Kidney (tissue), 14 donors: ENCODE data around the gene DDI2. TPM values are rescaled to one million over a fixed set of nuclear protein-coding genes. Genes with fewer than 3 reads are reported as not detected.

Experiments used
- DNase-seq, 5 donors: peaks; one replicate each; pipeline ENCODE4 v3.0.0-alpha.2; 2013 to 2020
- FAIRE-seq: peaks from 2 replicates; lab custom pipeline; 2012; peaks lifted over from hg19 to GRCh38; lab: Jason Lieb, UNC
- H3K27ac ChIP-seq, 2 donors: one replicate each; pipeline ENCODE4 v1.7.0; 2013; ENCODE audit warnings: low read depth in 2 of 2, low read length in 2 of 2, inconsistent platforms in 1 of 2
- H3K27me3 ChIP-seq: one replicate; pipeline ENCODE4 v1.7.1; 2013; ENCODE audit warnings: low read length, inconsistent platforms; ENCODE audit not compliant: control insufficient read depth, insufficient read depth
- H3K36me3 ChIP-seq, 3 donors: one replicate each; pipeline versions ENCODE4 v1.7.0 to v1.7.1; 2013; ENCODE audit warnings: low read length in 3 of 3, control low read depth in 1 of 3, inconsistent platforms in 1 of 3; ENCODE audit not compliant: insufficient read depth in 3 of 3, control insufficient read depth in 2 of 3
- H3K4me1 ChIP-seq, 3 donors: one replicate each; pipeline versions ENCODE4 v1.7.0 to v1.7.1; 2013; ENCODE audit warnings: low read length in 3 of 3, inconsistent platforms in 1 of 3, low read depth in 1 of 3; ENCODE audit not compliant: control insufficient read depth in 2 of 3, insufficient read depth in 2 of 3
- H3K4me3 ChIP-seq, 3 donors: one replicate each; pipeline versions ENCODE4 v1.7.0 to v1.8.1; 2013; ENCODE audit warnings: low read length in 3 of 3, control low read depth in 1 of 3, inconsistent platforms in 1 of 3
- H3K9ac ChIP-seq, 3 donors: one replicate each; pipeline versions ENCODE4 v1.7.0 to v1.7.1; 2013; ENCODE audit warnings: low read length in 3 of 3, control low read depth in 1 of 3, inconsistent platforms in 1 of 3
- H3K9me3 ChIP-seq, 3 donors: one replicate each; pipeline versions ENCODE4 v1.7.0 to v1.7.1; 2013; ENCODE audit warnings: low read length in 3 of 3, control low read depth in 1 of 3, inconsistent platforms in 1 of 3; ENCODE audit not compliant: control insufficient read depth in 2 of 3, insufficient read depth in 1 of 3
- CTCF ChIP-seq: IDR thresholded peaks from 3 replicates; pipeline ENCODE4 v1.5.1; 2012; ENCODE audit warnings: mild to moderate bottlenecking, moderate library complexity, borderline replicate concordance; ENCODE audit not compliant: insufficient read depth; ENCODE audit errors: extremely low read depth
- intact Hi-C: fragments of 100-400 bp; cut with DNase I; formaldehyde crosslinking; loops from one replicate; pipeline ENCODE4 v1.11.1; 2022
- polyA plus RNA-seq: library from polyadenylated mRNA; stranded (reverse); fragments of 350-450 nt; fragmentation: Illumina TruSeq; extraction: RNeasy Lipid Tissue Mini Kit (QIAGEN cat#74804); gene quantifications from one replicate; pipeline ENCODE4 v1.2.3, GENCODE V29; 2014; ENCODE audit warnings: low read depth, low replicate concordance; ENCODE audit not compliant: insufficient read depth
- total RNA-seq: library from RNA; stranded (reverse); fragmentation: NEBNext Ultra II Directional; extraction: Animal tissue kit (Norgen Biotek cat#: 25700); gene quantifications from one replicate; pipeline ENCODE4 v1.2.1, GENCODE V29; 2021
- donor health status: control.
- donor health status: control.
- donor health status: control.
- donor health status: control.
- donor health status: control.
- donor health status: DM: yes; HTN: yes; CAD: no.
- donor health status: Normal renal cell carcinoma (clear cell type).

The DDI2 gene
- total and polyA plus RNA-seq, 2 donors from 2014 or later: 4.0 to 28.3 TPM

- no peak overlapping the region for H3K4me3 ChIP-seq
- H3K9ac ChIP-seq: no peak overlapping the region
- H3K9me3 ChIP-seq: no peaks in the 10 kb centered on the region
- H3K27me3 ChIP-seq: no peaks in the 10 kb centered on the region
- no peak for DNase-seq
- no peak overlapping the region for H3K27ac ChIP-seq
- no peak for FAIRE-seq
- intact Hi-C loops: no loop called here
- no peak for TF ChIP-seq CTCF
- peaks cover 0 to 7% (median 0%) of the 10 kb centered on the region in 3 donors for H3K4me1 ChIP-seq
- H3K36me3 ChIP-seq: peaks cover 2 to 26% (median 15%) of the 10 kb centered on the region in 3 donors
Observed at GRCh38 chr1:15717418-15718125, 100.3 kb downstream of the DDI2 start.

- DNase-seq (no peak), FAIRE-seq (no peak)
- Histone ChIP-seq H3K9ac (no peak overlapping the region), H3K36me3 (peaks cover 2 to 26% (median 15%) of the 10 kb centered on the region in 3 donors), H3K27ac (no peak overlapping the region), H3K4me1 (peaks cover 0 to 7% (median 0%) of the 10 kb centered on the region in 3 donors), H3K9me3 (no peaks in the 10 kb centered on the region), H3K4me3 (no peak overlapping the region), H3K27me3 (no peaks in the 10 kb centered on the region)
- no peak for TF ChIP-seq CTCF
- intact Hi-C loops: no loop called here
Observed at GRCh38 chr1:15718199-15718601, 100.9 kb downstream of the DDI2 start.

Other genes starting within 250 kb of the DDI2 start
- gene EFHD2, start 207.6 kb upstream of the DDI2 start, total RNA-seq: 37.5 TPM
- 20.2 TPM for gene EFHD2, start 207.6 kb upstream of the DDI2 start, polyA plus RNA-seq
- 0.44 TPM for gene CTRC, start 179.0 kb upstream of the DDI2 start, total RNA-seq
- gene CTRC, start 179.0 kb upstream of the DDI2 start, polyA plus RNA-seq: not detected
- gene CELA2A, start 160.7 kb upstream of the DDI2 start, total RNA-seq: not detected
- not detected for gene CELA2A, start 160.7 kb upstream of the DDI2 start, polyA plus RNA-seq
- not detected for gene CELA2B, start 141.4 kb upstream of the DDI2 start, total RNA-seq
- gene CELA2B, start 141.4 kb upstream of the DDI2 start, polyA plus RNA-seq: not detected
- gene CASP9, start 93.2 kb upstream of the DDI2 start, total RNA-seq: 20.1 TPM
- gene CASP9, start 93.2 kb upstream of the DDI2 start, polyA plus RNA-seq: 18.2 TPM
- 30.1 TPM for gene DNAJC16, start 90.6 kb upstream of the DDI2 start, total RNA-seq
- 7.6 TPM for gene DNAJC16, start 90.6 kb upstream of the DDI2 start, polyA plus RNA-seq
- 6.2 TPM for gene AGMAT, start 32.4 kb upstream of the DDI2 start, total RNA-seq
- 119 TPM for gene AGMAT, start 32.4 kb upstream of the DDI2 start, polyA plus RNA-seq
- gene PLEKHM2, start 66.9 kb downstream of the DDI2 start, total RNA-seq: 65.7 TPM
- 21.7 TPM for gene PLEKHM2, start 66.9 kb downstream of the DDI2 start, polyA plus RNA-seq
- gene SLC25A34, start 118.8 kb downstream of the DDI2 start, total RNA-seq: 1.5 TPM
- gene SLC25A34, start 118.8 kb downstream of the DDI2 start, polyA plus RNA-seq: 12.2 TPM
- gene TMEM82, start 125.0 kb downstream of the DDI2 start, total RNA-seq: 2.0 TPM
- gene TMEM82, start 125.0 kb downstream of the DDI2 start, polyA plus RNA-seq: 25.4 TPM
- 89.3 TPM for gene FBLIM1, start 141.3 kb downstream of the DDI2 start, total RNA-seq
- gene FBLIM1, start 141.3 kb downstream of the DDI2 start, polyA plus RNA-seq: 16.6 TPM
- 0.91 TPM for gene UQCRHL, start 190.2 kb downstream of the DDI2 start, total RNA-seq
- 11.8 TPM for gene UQCRHL, start 190.2 kb downstream of the DDI2 start, polyA plus RNA-seq
- gene SPEN, start 230.2 kb downstream of the DDI2 start, total RNA-seq: 70.7 TPM
- 9.4 TPM for gene SPEN, start 230.2 kb downstream of the DDI2 start, polyA plus RNA-seq